GM19035 (cell line): ENCODE measurements around the gene NPRL2.
A peak's percentile ranks its signal among the peaks of the same experiment; 100 is the strongest.

Experiments used
- ATAC-seq: cut with Tn5 transposase; IDR thresholded peaks from one replicate; pipeline ENCODE4 v1.9.1; 2021; ENCODE audit not compliant: unreplicated experiment

Gene NPRL2

DNA sequence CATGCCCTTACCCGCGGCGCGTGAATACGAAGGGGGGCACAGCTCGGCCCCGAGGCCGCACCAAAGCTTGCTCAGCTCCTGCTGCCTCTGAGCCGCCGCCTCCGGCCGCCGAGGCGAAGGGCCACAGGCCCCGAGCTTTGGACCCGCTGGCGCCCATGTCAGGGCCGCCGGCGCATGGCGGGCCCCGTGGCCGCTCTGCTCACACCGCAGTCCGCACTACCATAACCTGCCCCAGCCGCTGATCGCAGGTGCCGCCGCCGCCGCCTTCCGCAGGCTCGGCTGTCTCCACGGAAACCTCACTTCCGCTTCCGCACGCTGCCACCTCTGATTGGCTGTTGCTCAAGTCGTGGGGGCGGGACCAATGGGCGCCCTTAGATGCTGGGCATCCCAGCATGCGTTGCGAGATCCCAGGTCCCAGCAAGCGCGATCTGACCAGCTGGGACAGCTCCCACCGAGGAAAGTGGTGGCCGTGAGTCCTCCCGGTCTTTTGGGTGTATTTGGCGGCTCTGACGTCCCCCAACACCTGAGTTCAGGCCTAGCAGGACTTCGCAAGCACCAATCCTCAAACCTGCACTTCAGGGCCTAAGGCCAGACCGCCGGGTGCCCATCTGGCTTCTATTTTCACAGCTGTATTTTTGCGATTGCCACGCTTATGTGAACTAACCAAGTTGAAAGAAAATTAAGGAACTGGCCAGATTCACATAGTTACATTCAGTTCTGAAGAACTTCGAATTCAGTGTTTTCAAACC lies 22.5 kb downstream of the NPRL2 start, which contains the start of gene TUSC2:
TUSC2 (minus strand) TSS at position 281 of the 749 bp plus-strand sequence; CDS start at position 157, 124 bp downstream.
- ATAC-seq, result peak; percentile 83

DNA sequence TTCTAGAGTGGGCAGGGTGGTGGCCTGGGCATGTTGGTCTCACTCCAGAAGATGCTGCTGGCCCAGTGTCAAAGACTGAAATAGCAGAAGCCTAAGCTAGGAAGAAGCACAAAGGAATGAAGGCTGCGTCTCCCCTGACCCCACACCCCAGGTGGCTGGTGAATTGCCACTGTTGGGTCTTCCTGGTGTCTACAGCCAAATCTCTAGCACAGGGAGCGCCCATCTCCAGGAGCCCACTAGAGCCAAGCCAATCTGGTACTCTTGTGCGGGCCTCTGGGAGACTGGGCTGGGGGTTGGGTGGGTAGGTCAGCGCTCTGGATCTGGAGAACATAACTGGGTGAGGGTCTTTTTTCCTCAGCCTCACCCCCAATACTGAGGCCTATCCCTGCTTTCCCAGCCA lies 23.4 kb downstream of the NPRL2 start:
- no peak for ATAC-seq

DNA sequence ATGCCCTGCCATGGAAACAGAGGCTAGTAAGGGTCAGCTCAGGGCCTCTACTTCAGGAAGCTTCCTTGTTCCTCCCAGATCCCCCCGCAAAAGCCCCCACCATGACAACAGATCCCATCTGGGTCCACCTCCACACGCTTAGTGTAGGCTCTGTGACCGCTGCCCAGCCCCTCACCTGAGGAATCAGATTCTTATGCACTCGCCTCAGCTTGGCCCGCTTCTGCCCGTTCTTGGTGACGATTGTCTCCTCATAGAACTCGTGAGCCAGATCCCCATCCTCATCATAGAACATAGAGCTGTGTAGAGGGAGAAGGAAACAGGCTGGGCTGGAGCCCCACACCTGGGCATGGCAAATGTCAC lies 24.4 kb downstream of the NPRL2 start:
- ATAC-seq, result no peak

DNA sequence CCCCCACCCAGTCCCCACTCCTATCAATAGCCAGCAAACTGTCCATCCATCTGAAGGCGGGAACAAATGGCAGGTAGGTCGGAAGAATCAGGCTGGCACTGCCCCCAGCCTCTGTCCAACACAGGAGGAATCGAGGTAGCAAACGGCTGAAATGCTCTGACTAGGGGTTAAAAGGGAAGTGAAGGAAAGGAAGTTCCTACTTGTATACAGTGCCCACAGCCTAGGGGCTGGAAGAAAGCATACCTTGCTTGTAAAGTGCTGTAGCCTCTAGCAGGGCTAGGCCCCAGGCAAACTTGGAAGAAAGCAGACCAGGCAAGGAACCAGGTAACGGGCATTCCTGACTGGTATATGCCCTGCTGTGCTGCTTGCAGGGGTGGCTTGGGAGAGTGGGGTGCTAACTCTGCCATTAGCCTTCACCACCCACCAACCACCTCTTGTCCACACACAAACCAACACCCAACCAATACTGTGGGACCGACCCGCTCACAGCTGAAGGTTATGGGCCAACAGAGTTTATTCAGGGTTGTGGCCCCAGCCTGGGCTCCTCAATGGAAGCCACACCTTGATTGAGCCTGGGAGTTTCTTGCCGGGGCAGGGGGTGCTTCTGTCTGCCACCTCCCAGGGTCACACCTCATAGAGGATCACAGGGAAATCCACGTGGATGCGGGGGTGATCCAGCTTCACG lies 24.9 kb downstream of the NPRL2 start:
- no peak for ATAC-seq

DNA sequence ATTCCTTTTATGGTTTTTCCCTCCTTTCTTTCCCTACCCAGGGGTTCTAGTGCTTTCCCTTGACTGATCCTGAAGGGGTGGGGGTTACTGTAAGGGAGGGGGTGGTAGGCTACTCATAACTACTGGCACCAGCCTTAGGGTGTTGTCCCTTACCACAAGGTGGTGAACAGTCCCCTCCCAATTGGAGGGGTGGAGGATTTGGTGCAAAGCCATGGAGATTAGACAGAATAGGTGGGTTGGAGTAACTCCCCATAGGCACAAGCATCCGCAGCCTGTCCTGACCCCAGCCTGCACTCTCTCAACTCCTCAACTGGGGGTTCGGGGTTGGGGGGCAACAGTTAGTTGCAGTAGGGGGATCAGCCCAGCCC lies 25.5 kb downstream of the NPRL2 start:
- ATAC-seq, result no peak

DNA sequence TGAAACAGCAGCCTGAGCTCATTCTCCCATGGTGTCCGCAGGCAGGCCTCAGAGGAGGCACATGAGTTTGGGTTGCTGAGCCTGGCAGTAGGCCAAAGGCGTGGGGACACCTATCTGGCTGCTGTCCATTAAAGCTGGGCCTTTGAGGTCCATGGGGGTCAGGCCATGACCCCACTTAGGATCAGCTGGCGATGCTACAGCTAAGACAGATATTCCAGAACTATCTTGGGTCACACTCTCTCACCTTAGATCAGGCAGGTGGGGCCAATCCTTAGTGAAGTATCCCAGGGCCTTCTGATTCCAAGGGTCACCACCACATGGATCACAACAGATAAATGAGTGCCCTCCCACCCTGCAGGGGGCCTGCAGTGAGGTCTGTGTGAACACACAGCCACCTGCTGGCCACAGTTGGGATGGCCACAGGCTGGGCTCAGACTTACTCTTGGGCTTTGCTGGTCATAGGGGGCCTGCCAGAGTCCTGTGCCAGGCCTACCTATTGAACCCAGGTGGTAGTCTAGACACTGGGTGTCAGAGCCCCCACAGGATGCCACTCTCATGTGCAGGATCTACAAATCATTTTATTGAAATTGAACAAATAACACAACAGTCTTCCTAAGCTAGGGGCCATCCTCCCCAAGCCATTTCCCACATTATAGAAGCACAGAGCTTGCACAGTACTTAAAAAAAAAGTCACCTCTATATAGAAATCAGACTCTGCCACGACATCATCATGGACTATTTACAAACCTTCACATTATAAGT lies 26.0 kb downstream of the NPRL2 start:
- ATAC-seq, result no peak

DNA sequence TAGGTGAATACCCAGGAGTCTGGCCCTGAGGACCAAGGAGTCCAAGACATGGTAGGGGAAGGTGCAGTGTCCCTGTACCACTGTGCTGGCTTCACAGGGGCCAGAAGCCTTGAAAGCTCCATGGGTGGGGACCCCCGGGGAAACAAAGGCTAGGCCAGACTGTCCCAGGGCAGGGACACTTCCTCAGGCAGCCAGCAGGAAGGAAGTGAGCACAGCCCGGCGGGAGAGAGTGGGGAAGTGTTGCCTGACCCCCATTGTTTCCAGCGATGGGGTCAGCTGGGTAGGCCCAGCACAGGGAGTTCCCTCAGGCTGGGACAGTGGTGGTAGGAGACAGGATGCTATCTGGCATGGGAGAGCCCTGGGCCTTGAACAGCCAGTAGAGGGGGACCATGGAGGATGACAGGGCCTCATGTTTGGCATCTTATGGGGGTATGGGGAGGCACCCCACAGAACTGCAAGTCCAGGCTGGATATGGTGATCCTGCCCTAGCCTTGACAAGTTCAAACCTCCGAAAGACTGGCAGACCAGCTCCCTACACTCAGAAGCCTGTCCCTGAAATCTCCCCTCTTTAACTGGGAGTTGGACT lies 26.9 kb downstream of the NPRL2 start:
- ATAC-seq, result no peak

DNA sequence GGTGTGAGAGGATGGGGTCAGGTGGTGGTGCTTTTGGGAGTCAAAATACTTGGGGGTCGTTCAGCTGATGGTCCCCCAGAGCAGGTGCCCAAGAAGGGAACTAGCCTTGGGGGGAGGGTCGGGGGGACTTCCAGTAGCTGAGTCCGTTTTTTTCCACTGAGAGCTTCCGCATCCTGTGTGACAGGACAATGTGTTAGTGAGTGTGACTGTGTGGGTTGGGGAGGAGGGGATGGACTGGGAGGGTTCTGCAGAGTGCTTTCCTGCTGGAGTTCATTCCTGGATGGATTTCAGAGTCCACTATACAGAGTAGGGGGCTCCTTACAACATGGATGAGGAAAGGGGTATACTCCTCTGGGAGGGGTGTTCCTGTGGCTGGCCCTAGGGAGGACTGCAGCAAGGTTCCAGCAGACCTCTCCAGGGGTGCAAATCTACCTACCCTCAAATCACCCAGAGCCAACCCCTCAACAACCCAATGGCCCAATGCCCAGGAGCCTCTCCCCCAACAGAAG lies 27.4 kb downstream of the NPRL2 start:
- no peak for ATAC-seq

DNA sequence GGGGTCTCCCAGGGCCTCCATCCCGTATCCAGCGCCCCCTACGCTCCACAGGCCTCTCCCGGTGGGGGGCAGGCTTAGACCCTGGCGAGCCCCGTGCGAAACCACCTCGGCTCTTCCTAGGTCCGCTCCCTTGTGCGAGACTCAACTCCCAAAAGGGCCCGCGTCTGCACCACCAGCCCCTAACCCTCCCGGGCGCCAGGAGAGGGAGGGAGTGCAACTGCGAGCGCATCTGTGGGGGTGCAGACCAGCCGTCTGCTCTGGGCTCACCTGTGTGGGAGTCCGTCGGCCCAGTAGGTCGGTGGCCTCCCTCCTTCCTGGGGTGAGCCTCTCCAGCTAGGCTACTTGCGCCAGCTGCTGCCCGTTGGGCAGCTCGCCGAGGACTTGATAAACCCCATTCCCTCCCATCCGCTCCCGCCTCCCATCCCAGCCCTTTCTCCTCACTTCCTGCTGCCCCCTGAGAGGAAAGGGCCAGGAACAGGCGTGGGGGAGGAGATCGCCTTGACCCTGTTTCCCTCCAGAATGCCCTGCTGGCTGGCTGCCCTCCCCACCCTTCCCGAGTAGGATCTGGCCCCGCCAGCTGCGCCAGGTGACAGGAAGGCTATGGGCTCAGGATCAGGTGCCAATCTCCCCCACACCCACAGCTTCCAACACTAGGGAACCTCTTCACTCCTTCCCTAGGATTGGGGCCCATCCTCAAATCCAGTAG lies 28.0 kb downstream of the NPRL2 start, which contains the start of gene HYAL2:
HYAL2 (minus strand) TSS at position 360 of the 706 bp plus-strand sequence. CDS start 2,256 bp downstream, outside the sequence.
- no peak for ATAC-seq

DNA sequence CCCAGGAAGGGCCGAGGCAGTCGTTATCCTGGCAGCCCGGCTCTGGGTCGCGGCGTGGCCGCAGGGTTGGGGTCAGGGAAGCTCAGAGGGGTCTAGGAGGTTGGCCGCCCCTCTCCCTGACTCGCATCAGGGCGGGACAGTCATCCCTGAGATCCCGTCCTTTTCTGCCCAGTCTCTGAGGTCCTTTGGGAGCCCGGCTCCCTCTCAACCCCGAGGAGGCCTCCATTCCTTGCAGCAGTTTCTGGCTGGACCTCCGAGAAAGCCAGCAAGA lies 28.5 kb downstream of the NPRL2 start:
- ATAC-seq, result no peak

DNA sequence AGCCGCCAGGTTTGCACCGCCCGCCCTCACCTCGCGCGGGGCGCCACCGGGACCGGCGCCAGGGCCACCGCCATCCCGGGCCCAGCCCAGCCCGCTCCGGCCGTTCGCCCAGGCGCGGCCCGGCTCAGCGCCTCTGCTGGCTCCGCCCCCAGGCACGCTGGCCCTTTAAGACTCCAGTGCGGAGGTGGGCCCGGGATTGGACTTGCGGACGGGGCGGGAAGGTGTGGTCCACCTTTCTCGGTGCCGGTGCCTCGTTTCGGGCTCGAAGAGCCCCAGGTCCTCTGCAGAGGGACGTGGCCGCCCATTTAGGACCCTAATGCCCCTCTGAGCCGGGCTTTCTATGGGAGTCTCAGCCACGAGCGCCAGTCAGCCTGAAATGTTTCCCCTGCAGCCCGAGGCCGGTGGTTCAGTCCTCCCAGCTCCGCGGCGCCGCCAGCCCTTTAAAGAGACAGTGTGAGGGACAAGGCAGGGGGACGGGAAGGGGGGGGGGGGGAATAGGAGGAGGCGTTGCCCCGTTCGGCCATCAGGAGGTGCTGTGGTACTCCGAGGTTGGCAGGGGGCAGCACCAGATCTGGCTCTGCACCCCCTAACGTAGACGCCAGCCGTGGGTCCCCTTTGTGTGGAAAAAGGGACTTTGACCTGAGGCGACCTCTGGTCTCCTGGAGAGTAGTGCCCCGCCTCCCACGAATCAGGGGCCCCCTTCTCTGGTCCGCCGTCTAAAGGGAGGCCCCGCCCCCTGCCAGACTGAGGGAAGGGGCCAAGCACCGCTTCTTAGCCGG lies 29.1 kb downstream of the NPRL2 start:
- peak; percentile 83 for ATAC-seq

DNA sequence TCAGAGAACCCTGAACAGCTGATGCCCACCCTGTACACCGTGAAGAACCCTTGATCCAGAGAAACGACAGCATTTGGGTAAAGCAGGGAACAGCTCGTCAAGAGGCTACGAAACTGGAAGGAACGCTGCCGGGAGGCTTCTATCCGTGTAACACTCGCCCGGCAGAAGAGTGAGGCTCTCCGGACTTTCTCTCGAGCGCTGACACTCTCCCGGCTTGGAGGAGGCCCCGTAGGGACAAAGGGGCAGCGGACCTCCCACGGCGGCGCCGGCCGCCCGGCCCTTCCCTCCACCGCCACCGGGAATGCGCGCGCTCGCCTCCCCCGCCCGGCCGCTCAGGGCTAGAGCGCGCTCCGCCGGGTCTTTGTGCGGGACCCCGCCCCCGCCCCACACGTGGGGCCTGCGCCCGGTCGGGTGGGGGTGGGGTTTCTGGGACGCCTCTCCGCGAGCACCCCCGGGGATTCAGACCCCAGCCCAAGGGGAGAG lies 29.7 kb downstream of the NPRL2 start:
- peak; percentile 54 for ATAC-seq

DNA sequence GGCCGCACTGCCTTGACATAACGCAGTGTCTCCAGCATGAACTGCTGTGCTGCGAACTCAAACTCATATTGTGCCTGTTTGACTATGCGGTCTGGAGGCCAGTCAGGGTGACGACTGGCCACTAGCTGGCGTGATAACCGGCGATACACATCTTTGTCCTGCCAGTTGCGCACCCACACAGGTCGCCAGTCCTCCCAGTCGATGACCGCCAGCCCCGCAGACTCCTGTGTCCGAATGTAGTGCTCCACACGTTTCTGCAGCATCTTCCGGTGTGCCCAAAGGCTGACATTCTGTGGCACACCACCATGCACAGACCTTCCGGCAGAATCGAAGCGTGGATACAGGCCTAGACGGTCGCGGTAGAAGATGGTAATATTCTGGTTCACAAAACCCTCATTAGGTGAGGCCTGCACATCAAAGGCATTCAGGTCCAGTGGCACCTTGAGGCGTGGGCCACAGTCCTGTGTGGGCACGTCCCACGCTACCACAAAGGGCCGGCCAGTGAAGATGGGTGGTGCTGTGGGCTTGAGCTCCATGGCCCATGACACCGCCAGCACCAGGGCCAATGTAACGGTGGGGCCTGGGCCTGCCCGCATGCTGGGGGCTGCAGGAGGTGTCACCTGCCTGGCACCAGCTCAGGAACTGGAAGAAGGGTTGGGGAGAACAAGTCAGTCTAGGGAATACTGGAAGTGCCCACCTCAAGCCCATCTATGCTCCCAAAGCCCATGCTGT lies 30.5 kb downstream of the NPRL2 start:
- no peak for ATAC-seq

DNA sequence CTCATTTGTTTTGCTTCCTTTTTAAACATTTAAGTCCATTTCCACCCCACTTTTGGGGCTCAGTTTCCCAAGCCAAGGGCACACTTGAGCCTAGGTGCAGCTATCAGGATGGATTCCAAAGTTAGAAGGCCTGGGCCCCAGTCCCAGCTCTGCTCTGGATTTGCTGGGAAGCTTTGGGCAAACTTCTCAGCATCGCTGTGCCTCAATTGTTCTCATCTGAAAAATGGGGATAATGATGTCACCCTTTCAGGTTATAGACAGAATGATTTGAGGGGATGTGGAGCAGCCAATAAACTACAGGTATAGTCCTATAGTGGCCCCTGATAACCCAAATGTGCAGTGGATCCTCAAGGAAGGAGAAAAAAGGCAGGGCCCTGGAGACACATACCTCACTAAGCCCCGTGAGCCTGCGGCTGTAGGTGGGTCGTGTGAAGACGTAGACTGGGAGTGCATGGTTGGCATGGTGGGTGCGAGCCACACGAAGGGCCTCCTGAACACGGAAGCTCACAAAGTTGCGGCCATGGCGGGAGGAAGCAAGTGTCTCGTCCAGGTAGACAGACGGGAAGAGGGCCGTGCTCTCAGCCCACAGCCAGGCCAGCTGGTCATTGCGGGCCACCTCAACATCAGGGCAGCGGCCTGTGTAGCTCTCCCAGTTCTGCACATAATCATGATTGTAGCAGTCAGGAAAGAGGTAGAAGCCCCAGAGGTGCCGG lies 31.2 kb downstream of the NPRL2 start:
- no peak for ATAC-seq

DNA sequence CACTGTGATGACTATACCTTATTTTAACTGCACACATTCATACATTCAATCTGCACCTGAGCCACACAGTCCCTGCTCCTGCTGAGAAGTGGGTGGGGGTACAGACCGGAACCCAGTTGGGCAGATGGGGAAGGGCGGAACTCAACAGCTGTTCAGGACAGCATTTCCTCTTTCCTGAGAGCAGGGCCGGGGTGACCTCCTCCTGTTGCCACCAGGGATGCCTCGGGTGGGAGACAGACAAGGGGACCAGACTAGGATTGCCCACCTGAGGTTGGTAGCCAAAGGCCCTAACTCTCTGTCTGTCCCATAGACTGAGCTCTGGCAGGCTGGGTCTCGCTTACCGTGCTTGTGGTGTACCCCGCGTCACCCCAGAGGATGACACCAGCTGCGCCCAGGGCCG lies 32.0 kb downstream of the NPRL2 start:
- no peak for ATAC-seq

DNA sequence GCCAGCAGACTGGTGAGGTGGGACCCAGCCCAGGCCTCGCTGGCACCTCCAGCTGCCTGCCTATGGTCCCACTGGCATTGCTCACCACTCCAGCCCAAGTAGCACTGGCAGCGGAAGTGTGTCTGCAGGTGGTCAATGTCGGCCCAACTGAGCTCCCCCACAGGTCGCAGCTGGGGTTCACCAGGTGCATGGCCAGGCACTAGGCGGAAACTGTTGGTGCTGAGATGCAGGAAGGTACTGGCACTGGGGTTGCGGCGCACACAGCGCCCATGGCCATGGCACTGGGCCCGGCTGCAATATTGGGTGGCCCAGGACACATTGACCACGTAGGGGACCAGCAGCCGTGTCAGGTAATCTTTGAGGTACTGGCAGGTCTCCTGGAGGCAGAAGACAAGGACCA lies 32.4 kb downstream of the NPRL2 start:
- ATAC-seq, result no peak

DNA sequence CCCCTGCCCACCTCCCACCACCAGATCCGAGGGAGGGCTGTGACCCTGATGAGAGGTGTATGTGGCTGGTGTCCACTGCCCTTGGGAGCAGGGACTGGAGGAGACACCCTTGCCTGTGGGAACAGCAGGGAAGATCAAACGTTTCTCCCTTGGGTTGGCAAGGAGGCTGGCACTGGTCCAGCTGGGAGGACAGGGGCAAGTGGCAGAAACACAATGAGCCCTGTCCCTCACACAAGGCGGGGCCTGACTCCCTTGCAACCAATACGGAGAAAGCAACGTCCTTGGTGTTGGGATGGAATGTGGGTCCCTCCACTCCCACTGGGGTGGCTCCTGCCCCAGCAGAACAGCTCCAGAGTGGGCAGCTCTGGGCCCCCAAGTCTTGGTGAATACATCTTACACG lies 33.3 kb downstream of the NPRL2 start:
- no peak for ATAC-seq

DNA sequence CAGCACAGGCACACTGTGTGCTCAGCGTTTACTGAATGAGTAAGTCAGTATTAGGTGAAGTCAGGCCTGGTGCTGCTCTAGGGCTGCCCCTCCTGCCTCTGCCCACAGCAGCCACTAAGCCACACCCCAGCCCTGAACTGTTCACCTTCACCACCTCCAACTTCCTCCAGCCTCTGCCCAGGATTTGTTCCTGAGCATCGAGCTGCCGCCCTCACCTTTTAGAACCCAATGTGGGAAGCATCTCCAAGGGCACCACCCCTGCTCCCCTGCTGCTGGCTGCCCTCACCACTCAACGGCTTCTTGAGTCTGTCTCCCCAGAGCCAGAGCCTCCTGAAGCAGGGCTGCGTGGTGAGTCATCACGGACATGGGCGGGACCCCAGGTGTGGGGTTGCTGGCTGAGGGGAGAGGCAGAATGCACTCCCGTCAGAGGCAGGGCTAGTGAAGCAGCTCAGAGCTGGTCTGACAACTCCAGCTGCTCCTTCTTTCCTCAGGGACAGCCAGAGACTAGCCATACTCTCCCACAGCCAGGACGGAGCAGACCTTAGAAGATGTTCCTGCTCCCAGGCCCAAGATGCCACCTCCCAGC lies 33.8 kb downstream of the NPRL2 start:
- ATAC-seq, result no peak
